Middle frontal gyrus (tissue), 1 donor: ENCODE results near the gene CSTF2.

Experiments used
- DNase-seq: peaks from one replicate; pipeline ENCODE4 v3.0.0-alpha.2; 2015; ENCODE audit warnings: low spot score; ENCODE audit errors: extremely low spot score

CSTF2 gene

DNA sequence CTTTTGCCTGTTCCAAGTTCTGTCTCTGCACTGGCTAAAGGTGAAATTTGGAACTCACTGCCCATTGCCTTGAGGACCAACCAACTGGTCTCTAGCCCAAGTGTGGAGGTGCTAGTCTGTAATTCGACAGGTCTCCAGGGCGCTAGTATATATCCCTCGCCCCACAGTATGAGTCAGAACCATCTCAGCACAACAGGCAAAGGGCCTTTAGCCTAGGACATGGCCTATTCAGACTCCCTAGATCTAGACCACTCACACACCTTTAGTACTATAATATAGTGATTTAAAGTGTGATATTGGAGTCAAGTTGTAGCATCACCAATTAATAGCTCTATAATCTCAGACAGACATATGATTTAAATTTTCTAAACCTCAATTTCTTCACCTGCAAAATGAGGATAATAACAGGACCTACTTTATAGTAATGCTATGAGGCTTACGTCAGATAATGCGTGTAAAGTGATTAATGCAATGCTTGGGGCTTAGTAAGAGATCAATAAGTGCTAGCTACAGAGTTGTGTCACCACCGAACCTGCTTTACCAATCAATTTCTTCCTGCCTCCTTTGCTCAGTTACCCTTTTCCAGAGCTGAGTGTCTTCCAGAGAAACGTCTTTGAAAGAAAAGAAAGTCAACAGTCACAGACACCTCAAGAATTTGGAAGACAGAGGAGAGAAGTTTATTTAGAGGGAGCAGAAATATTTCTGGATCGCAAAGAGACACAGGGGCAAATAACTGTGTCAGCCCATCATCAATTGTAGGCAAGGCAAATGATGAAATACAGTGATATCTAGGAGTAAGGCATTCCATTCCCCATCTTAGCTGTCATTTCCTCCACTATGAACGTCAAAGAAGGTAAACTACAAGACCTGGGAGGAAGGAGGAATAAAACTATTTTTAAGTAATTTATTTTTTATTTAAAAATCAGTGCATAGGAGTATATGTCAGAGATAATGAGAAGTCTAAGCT is 51.7 kb downstream of the CSTF2 start:
- no peak for DNase-seq

DNA sequence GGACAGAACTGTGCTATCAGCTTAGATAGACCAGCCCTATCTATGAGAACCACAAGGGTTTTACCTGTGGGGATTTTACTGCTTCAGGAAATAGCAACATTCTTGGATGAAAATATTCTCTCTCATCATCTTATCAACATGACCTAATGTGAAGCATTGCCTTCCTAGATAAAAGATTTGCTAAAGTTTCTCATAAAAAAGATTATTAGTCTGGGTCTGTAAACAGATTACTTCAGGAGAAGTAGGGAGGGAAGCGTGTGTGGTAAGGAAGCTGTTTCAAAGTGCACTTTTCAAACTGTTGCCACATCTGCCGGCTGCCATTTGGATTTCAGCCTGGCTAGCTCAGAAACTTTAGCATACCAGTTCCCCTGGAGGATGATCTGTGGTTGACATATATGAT is 54.1 kb downstream of the CSTF2 start, which contains the start of gene NOX1:
Gene NOX1 (minus strand): TSS at position 35 of the 400 bp plus-strand sequence. CDS start 220 bp downstream, outside the sequence.
- DNase-seq = no peak

DNA sequence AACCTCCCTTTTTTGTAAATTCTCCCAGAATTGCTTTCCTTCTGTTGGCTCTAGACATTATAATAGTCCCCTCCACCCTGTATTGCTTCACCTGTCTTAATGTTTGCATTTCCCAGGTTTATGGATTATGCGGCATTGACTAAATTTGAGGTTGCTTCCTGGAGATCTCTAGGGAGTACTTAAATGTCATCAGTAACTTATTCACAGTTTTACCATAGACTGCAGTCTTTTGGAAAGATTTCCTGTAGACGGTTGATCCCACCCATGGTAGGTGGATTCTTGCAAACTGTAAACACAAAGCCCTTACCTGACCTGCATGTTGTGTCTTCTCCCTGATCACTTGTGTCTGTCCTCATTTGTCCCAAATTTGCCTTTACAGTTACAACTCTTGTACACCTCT is 60.2 kb downstream of the CSTF2 start:
- no peak for DNase-seq

DNA sequence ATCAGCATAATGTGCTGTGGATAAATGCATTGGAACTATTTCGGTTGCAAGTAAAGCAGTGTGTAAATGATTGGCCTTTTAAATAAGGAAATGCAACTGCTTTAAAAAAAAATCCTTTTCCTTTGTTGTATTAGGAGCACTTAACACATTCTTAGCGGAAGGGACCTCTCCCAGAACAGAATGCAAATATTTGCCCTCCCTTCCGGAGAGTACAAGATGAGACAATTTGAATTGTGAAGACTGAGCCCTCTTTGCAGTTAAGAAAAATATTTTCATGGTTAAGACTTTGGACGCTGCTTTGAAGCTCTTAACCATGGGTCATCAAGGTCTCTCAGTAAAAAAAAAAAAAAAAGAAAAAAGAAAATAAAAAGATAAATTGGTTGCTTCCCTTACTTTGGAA is 63.5 kb downstream of the CSTF2 start:
- no peak for DNase-seq
